Neural progenitor cell (in vitro differentiated cells): ENCODE measurements around the gene MRPL50. TPM values are rescaled to one million over a fixed set of nuclear protein-coding genes. Genes with fewer than 3 reads are reported as not detected.

Experiments used
- DNase-seq: peaks from one replicate; pipeline ENCODE4 v3.0.0-alpha.2; 2016; ENCODE audit warnings: low spot score
- H2AFZ ChIP-seq: fragments of 200-600 bp; sonication (generic); replicated peaks from 2 replicates; pipeline ENCODE4 v1.6.1; 2016; ENCODE audit warnings: antibody characterized with exemption
- H3F3A ChIP-seq: fragments of 200-600 bp; sonication (generic); 2 replicates; pipeline ENCODE4 v1.6.1; 2016; ENCODE audit warnings: antibody characterized with exemption, low read depth
- H3K27ac ChIP-seq: fragments of 200-600 bp; sonication (generic); 2 replicates; pipeline ENCODE4 v1.5.1; 2016; ENCODE audit warnings: mild to moderate bottlenecking
- H3K27me3 ChIP-seq: fragments of 200-600 bp; sonication (generic); 2 replicates; pipeline ENCODE4 v1.6.1; 2016; ENCODE audit warnings: mild to moderate bottlenecking, moderate library complexity
- H3K36me3 ChIP-seq: fragments of 200-600 bp; sonication (generic); 2 replicates; pipeline ENCODE4 v1.5.1; 2016
- H3K4me1 ChIP-seq: fragments of 200-600 bp; sonication (generic); 2 replicates; pipeline ENCODE4 v1.6.1; 2016; ENCODE audit warnings: mixed run types
- H3K4me2 ChIP-seq: fragments of 200-600 bp; sonication (generic); 2 replicates; pipeline ENCODE4 v1.6.1; 2016
- H3K4me3 ChIP-seq: fragments of 200-600 bp; sonication (generic); 2 replicates; pipeline ENCODE4 v1.5.1; 2016
- H3K79me2 ChIP-seq: fragments of 200-600 bp; sonication (generic); 2 replicates; pipeline ENCODE4 v1.6.1; 2016; ENCODE audit warnings: low read depth
- H3K9ac ChIP-seq: fragments of 200-600 bp; sonication (generic); 2 replicates; pipeline ENCODE4 v1.6.1; 2016
- H3K9me3 ChIP-seq: fragments of 200-600 bp; sonication (generic); 2 replicates; pipeline ENCODE4 v1.5.1; 2016; ENCODE audit warnings: low read depth
- H4K20me1 ChIP-seq: fragments of 200-600 bp; sonication (generic); 2 replicates; pipeline ENCODE4 v1.6.1; 2016; ENCODE audit warnings: low read depth
- H3K27ac Mint-ChIP-seq: 3 replicates; pipeline ENCODE4 v1.8.0; 2021; ENCODE audit warnings: mixed read lengths
- H3K27me3 Mint-ChIP-seq: 2 replicates; pipeline ENCODE4 v1.8.0; 2022; ENCODE audit warnings: low read depth, mild to moderate bottlenecking, inconsistent platforms, moderate library complexity, mixed read lengths; ENCODE audit not compliant: insufficient read depth
- H3K36me3 Mint-ChIP-seq: 3 replicates; pipeline ENCODE4 v1.8.0; 2021; ENCODE audit warnings: mixed read lengths
- H3K4me1 Mint-ChIP-seq: 3 replicates; pipeline ENCODE4 v1.8.0; 2021; ENCODE audit warnings: mixed read lengths
- H3K4me3 Mint-ChIP-seq: 3 replicates; pipeline ENCODE4 v1.8.0; 2021; ENCODE audit warnings: mild to moderate bottlenecking, moderate library complexity, mixed read lengths
- H3K9me3 Mint-ChIP-seq: 3 replicates; pipeline ENCODE4 v1.8.0; 2020; ENCODE audit warnings: mixed read lengths
- CTCF ChIP-seq: fragments of 200-600 bp; sonication (generic); IDR thresholded peaks from 2 replicates; pipeline ENCODE4 v1.5.1; 2017; ENCODE audit warnings: antibody characterized with exemption, mild to moderate bottlenecking
- EZH2 ChIP-seq: fragments of 200-600 bp; sonication (generic); IDR thresholded peaks from 2 replicates; pipeline ENCODE4 v1.6.1; 2017; ENCODE audit warnings: antibody characterized with exemption, mild to moderate bottlenecking, moderate library complexity
- EZH2phosphoT487 ChIP-seq: fragments of 200-600 bp; sonication (generic); IDR thresholded peaks from 2 replicates; pipeline ENCODE4 v1.6.1; 2017; ENCODE audit warnings: antibody characterized with exemption
- total RNA-seq: library from RNA; depleted of rRNA; stranded (reverse); fragments of >200 nt; gene quantifications from 2 replicates; pipeline ENCODE4 v1.2.3, GENCODE V29; 2015; ENCODE audit warnings: low replicate concordance

The MRPL50 gene
- total RNA-seq, 1 donor from 2014 or later: 42.7 TPM

GRCh38 chr9:101365181-101365580 lies 33.2 kb downstream of the MRPL50 start:
- Histone ChIP-seq H3K36me3 (no peaks in the 10 kb centered on the region), H3F3A (no peaks in the 10 kb centered on the region), H3K79me2 (no peaks in the 10 kb centered on the region), H3K4me1 (no peaks in the 10 kb centered on the region), H3K27me3 (no peaks in the 10 kb centered on the region), H3K4me3 (no peak overlapping the region), H3K9ac (no peak overlapping the region), H3K9me3 (no peaks in the 10 kb centered on the region), H3K27ac (no peak overlapping the region), H3K4me2 (no peak overlapping the region), H2AFZ (no peak overlapping the region), H4K20me1 (no peaks in the 10 kb centered on the region)
- no peaks in the 10 kb centered on the region for H3K4me1 Mint-ChIP-seq
- H3K36me3 Mint-ChIP-seq: no peaks in the 10 kb centered on the region
- no peak for DNase-seq
- no peak overlapping the region for H3K4me3 Mint-ChIP-seq
- no peaks in the 10 kb centered on the region for H3K27me3 Mint-ChIP-seq
- H3K27ac Mint-ChIP-seq: no peak overlapping the region
- TF ChIP-seq CTCF (no peak), EZH2phosphoT487 (no peak), EZH2 (no peak)
- H3K9me3 Mint-ChIP-seq: no peaks in the 10 kb centered on the region

- Histone ChIP-seq H3K4me2 (no peak overlapping the region), H3K36me3 (no peaks in the 10 kb centered on the region), H3K27ac (no peak overlapping the region), H3F3A (no peaks in the 10 kb centered on the region), H3K79me2 (no peaks in the 10 kb centered on the region), H2AFZ (no peak overlapping the region), H3K9me3 (no peaks in the 10 kb centered on the region), H3K4me3 (no peak overlapping the region), H3K4me1 (no peaks in the 10 kb centered on the region), H3K9ac (no peak overlapping the region), H3K27me3 (no peaks in the 10 kb centered on the region), H4K20me1 (no peaks in the 10 kb centered on the region)
- Mint-ChIP-seq H3K4me1 (no peaks in the 10 kb centered on the region), H3K27me3 (no peaks in the 10 kb centered on the region), H3K9me3 (no peaks in the 10 kb centered on the region), H3K27ac (no peak overlapping the region), H3K4me3 (no peak overlapping the region), H3K36me3 (no peaks in the 10 kb centered on the region)
- TF ChIP-seq EZH2 (no peak), EZH2phosphoT487 (no peak), CTCF (no peak)
- no peak for DNase-seq
Observed at GRCh38 chr9:101362450-101362849, 36.0 kb downstream of the MRPL50 start.

- H4K20me1 ChIP-seq: no peaks in the 10 kb centered on the region
- no peak overlapping the region for H2AFZ ChIP-seq
- no peak for DNase-seq
- no peak overlapping the region for H3K4me2 ChIP-seq
- H3K27ac ChIP-seq: no peak overlapping the region
- H3K36me3 ChIP-seq: no peaks in the 10 kb centered on the region
- H3K27me3 ChIP-seq: no peaks in the 10 kb centered on the region
- Mint-ChIP-seq H3K27ac (no peak overlapping the region), H3K27me3 (no peaks in the 10 kb centered on the region), H3K36me3 (no peaks in the 10 kb centered on the region), H3K4me3 (no peak overlapping the region), H3K9me3 (no peaks in the 10 kb centered on the region), H3K4me1 (no peaks in the 10 kb centered on the region)
- no peak for TF ChIP-seq EZH2phosphoT487
- no peak for TF ChIP-seq CTCF
- TF ChIP-seq EZH2: no peak
- no peaks in the 10 kb centered on the region for H3K79me2 ChIP-seq
- H3K4me1 ChIP-seq: no peaks in the 10 kb centered on the region
- H3F3A ChIP-seq: no peaks in the 10 kb centered on the region
- no peaks in the 10 kb centered on the region for H3K9me3 ChIP-seq
- H3K4me3 ChIP-seq: no peak overlapping the region
- H3K9ac ChIP-seq: no peak overlapping the region
Observed at GRCh38 chr9:101360647-101361046, 37.8 kb downstream of the MRPL50 start.

GRCh38 chr9:101359679-101360078 lies 38.7 kb downstream of the MRPL50 start:
- TF ChIP-seq EZH2 (no peak), EZH2phosphoT487 (no peak), CTCF (no peak)
- Histone ChIP-seq H3K27me3 (no peaks in the 10 kb centered on the region), H3K9ac (no peak overlapping the region), H3K27ac (no peak overlapping the region), H3K79me2 (no peaks in the 10 kb centered on the region), H3F3A (no peaks in the 10 kb centered on the region), H3K36me3 (no peaks in the 10 kb centered on the region), H3K9me3 (no peaks in the 10 kb centered on the region), H3K4me1 (no peaks in the 10 kb centered on the region), H3K4me3 (no peak overlapping the region), H2AFZ (no peak overlapping the region), H4K20me1 (no peaks in the 10 kb centered on the region), H3K4me2 (no peak overlapping the region)
- Mint-ChIP-seq H3K4me3 (no peak overlapping the region), H3K4me1 (no peaks in the 10 kb centered on the region), H3K27me3 (no peaks in the 10 kb centered on the region), H3K9me3 (no peaks in the 10 kb centered on the region), H3K36me3 (no peaks in the 10 kb centered on the region), H3K27ac (no peak overlapping the region)
- no peak for DNase-seq
